LHCN-M2 (cell line): ENCODE measurements around the gene SLC2A9. TPM values are rescaled to one million over a fixed set of nuclear protein-coding genes. Genes with fewer than 3 reads are reported as not detected.
"Not testable (repeated sequence)": the region's sequence is repeated elsewhere in the genome, so short reads cannot be mapped to it uniquely, and the experiment has no call there.

Source experiments
- DNase-seq: peaks from one replicate; pipeline ENCODE4 v3.0.0-alpha.2; 2012; ENCODE audit warnings: low read depth
- total RNA-seq: library from RNA; depleted of rRNA; stranded (reverse); fragments of >200 nt; gene quantifications from 2 replicates; pipeline ENCODE4 v1.2.3, GENCODE V29; 2014

SLC2A9 gene
- total RNA-seq, 1 experiment from 2014 or later: 0.40 TPM

GRCh38 chr4:9927341-9928007, 93.8 kb downstream of the SLC2A9 start:
- no peak for DNase-seq

GRCh38 chr4:9926586-9926985, 94.7 kb downstream of the SLC2A9 start:
- no peak for DNase-seq

- no peak for DNase-seq
Measured at GRCh38 chr4:9925750-9926439, 95.4 kb downstream of the SLC2A9 start.

GRCh38 chr4:9924750-9925149, 96.5 kb downstream of the SLC2A9 start:
- no peak for DNase-seq

- no peak for DNase-seq
Measured at GRCh38 chr4:9923195-9923812, 98.0 kb downstream of the SLC2A9 start.

GRCh38 chr4:9921326-9921725, 100.0 kb downstream of the SLC2A9 start:
- DNase-seq: no peak

GRCh38 chr4:9920029-9920428, 101.3 kb downstream of the SLC2A9 start:
- no peak for DNase-seq

GRCh38 chr4:9919047-9919446, 102.2 kb downstream of the SLC2A9 start:
- no peak for DNase-seq

- no peak for DNase-seq
Measured at GRCh38 chr4:9918484-9918883, 102.8 kb downstream of the SLC2A9 start.

GRCh38 chr4:9916937-9917336, 104.4 kb downstream of the SLC2A9 start:
- DNase-seq: no peak

- DNase-seq: no peak
Measured at GRCh38 chr4:9916346-9916745, 105.0 kb downstream of the SLC2A9 start.

GRCh38 chr4:9913846-9914245, 107.5 kb downstream of the SLC2A9 start:
- no peak for DNase-seq

GRCh38 chr4:9906996-9907395, 114.3 kb downstream of the SLC2A9 start:
- DNase-seq: no peak

GRCh38 chr4:9904976-9905587, 116.2 kb downstream of the SLC2A9 start:
- no peak for DNase-seq

GRCh38 chr4:9903317-9903716, 118.0 kb downstream of the SLC2A9 start:
- DNase-seq: no peak

GRCh38 chr4:9901257-9901656, 120.0 kb downstream of the SLC2A9 start:
- no peak for DNase-seq

- DNase-seq: not testable (repeated sequence)
Measured at GRCh38 chr4:9900633-9901032, 120.7 kb downstream of the SLC2A9 start.

- DNase-seq: no peak
Measured at GRCh38 chr4:9899306-9900055, 121.8 kb downstream of the SLC2A9 start.

- peak; percentile 0 for DNase-seq
Measured at GRCh38 chr4:9898596-9899305, 122.5 kb downstream of the SLC2A9 start.

- no peak for DNase-seq
Measured at GRCh38 chr4:9895333-9895705, 126.0 kb downstream of the SLC2A9 start.
